AG09319 (cell line): ENCODE data around the gene DGKI.

ENCODE experiments used
- DNase-seq: peaks from one replicate; pipeline ENCODE4 v3.0.0-alpha.2; 2010; ENCODE audit warnings: low read depth; ENCODE audit errors: extremely low read depth
- CTCF ChIP-seq: IDR thresholded peaks from 2 replicates; pipeline ENCODE4 v1.5.1; 2011; ENCODE audit warnings: low read depth, mild to moderate bottlenecking, inconsistent platforms, low read length, moderate library complexity

Gene DGKI

DNA sequence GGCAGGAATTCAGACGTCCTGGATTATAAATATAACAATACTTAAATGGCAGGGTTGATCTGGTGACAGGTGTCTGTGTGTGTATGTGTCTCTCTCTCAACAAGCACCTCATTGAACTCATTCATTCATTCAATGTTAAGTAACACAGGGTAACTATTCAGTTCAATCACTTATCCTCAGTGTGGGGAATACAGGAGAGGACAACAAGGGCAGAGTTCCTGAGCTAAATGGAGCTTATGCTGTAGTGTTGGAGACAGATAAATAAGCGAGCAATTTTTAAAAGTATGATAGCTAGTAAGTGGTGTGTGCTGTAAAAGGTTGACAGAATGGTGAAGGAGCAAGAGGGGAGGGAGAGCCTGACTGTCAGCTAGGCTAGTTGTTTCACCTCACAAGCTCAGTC is 178.4 kb downstream of the DGKI start:
- TF ChIP-seq CTCF: no peak
- no peak for DNase-seq

DNA sequence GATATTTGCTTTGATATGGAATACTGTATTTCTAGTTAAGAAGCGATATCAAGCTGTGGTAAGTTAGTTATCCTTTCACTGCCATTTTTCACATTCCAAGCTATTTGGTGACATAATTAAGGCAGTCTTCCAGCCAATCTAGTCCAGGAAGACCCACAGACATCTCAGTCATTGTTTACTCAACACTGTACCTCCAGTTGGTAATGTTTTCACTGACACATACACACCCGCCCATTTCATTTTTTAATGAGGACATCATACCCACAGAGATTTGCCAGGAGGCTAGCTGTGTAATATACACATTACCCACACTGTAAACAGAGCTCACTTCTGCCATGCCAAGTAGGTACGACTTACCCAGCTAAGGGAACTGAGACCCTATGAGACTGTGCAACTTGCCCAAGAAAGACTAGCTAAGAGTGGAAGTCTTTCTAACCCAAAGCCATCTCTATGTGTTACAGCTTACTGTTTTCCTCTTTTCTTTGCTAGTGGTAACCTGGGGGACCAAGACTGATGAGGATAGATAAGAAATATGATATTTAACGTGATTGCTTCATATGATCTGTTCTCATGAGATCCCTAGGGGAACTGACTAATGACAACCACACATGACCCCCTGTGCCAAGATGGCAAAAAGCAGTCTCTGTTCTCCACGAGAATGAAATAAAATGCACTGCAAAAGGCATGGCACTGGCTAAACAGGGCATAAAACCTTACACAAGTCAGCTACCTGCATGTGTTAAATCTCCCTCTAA is 179.0 kb downstream of the DGKI start:
- peak; percentile 53 for DNase-seq
- no peak for TF ChIP-seq CTCF

- DNase-seq: no peak
- no peak for TF ChIP-seq CTCF
Measured at GRCh38 chr7:137664846-137665245, 181.9 kb downstream of the DGKI start.

DNA sequence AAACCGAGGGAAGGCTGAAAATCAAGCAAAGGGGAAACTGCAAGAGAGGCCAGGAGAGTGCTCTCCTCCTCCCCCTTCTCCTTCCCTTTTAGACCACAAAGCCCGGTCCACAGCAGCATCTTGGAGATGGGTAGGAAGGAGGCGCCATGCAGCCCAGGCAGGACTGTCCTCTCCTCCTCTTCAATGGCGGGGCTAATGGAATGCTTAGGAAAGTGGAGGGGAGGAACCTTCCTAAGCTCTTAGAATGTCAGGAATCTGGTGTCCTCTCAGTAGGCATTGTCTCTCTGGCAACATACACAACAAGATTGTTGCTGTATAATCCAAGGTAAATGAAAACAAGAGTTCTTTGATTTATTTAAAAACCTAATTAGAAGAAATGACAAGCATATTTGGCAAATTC is 185.1 kb downstream of the DGKI start:
- no peak for TF ChIP-seq CTCF
- DNase-seq: no peak

DNA sequence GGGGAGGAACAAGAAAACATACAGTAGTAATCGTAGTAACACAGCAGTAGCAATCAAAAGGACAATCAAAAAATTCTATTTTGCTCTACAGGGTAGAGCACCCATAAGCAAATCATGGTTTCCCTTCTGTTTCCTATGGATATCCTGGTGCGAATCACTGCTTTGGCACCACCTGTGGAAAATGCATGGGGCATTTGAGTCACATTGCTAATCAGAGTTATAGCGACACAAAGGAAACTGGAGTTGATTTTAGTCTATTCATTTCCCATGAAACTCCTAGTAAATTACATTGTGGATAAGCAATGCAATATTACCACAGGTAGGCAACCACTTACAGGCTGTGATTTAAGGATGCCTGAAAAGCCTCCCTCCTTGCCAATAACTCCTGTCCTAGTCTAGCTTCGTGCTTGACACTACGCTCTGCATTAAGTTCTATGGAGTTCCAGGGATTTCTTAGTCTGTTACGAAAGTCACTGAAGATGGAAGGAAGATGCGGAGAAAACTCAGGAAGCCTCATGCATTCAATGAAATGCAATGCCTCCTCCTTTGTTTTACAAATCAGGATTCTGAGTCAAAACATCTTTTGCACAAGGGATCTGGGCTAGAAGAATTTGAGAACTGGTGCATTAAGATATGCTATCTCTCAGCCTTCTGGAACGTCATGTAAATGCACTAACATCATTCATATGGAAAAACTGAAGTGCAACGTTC is 188.4 kb downstream of the DGKI start:
- TF ChIP-seq CTCF: no peak
- DNase-seq: no peak

GRCh38 chr7:137657476-137658189 is 189.1 kb downstream of the DGKI start:
- DNase-seq: no peak
- no peak for TF ChIP-seq CTCF

- DNase-seq: no peak
- no peak for TF ChIP-seq CTCF
Measured at GRCh38 chr7:137656850-137657232, 189.9 kb downstream of the DGKI start.
